CD4-positive, alpha-beta T cell (primary cell): ENCODE data around the gene FOXN1. TPM values are rescaled to one million over a fixed set of nuclear protein-coding genes. Genes with fewer than 3 reads are reported as not detected.
A peak's percentile ranks its signal among the peaks of the same experiment; 100 is the strongest.

Experiments used
- ATAC-seq: fragments of 200-7000 bp; cut with Tn5 transposase; one replicate; pipeline ENCODE4 v1.10.0; 2022; ENCODE audit warnings: mild to moderate bottlenecking; ENCODE audit not compliant: poor library complexity
- CTCF ChIA-PET: fragments of 350-600 bp; sonication (Branson Sonifier 250); formaldehyde crosslinking; loops from one replicate; lab custom pipeline; 2021; ENCODE audit warnings: antibody characterized with exemption, inconsistent platforms; lab: Charles Lee
- POLR2A ChIA-PET: fragments of 350-600 bp; sonication (Branson Sonifier 250); formaldehyde crosslinking; loops from one replicate; lab custom pipeline; 2021; ENCODE audit warnings: antibody characterized with exemption, inconsistent platforms; lab: Charles Lee
- DNase-seq, 14 experiments: peaks; one replicate each; pipeline ENCODE4 v3.0.0-alpha.2; 2013 to 2020; ENCODE audit warnings: mixed read lengths in 2 of 14
- H3K27ac ChIP-seq, 2 donors: one replicate each; pipeline versions ENCODE4 v1.5.1 to v1.7.0; 2013; ENCODE audit warnings: low read length in 2 of 2, low read depth in 1 of 2, mild to moderate bottlenecking in 1 of 2
- H3K27me3 ChIP-seq, 2 experiments: 1 replicate in 1 of 2; 2 replicates in 1 of 2; pipeline versions ENCODE4 v1.6.1 to v1.7.0; 2013; ENCODE audit warnings: low read length in 2 of 2, control low read depth in 1 of 2, mild to moderate bottlenecking in 1 of 2, moderate library complexity in 1 of 2; ENCODE audit not compliant: insufficient read depth in 2 of 2, control insufficient read depth in 1 of 2
- H3K36me3 ChIP-seq: one replicate; pipeline ENCODE4 v1.6.1; 2013; ENCODE audit warnings: low read length, control low read depth; ENCODE audit not compliant: insufficient read depth
- H3K4me1 ChIP-seq: one replicate; pipeline ENCODE4 v1.6.1; 2013; ENCODE audit warnings: low read length, control low read depth; ENCODE audit not compliant: insufficient read depth
- H3K4me3 ChIP-seq: one replicate; pipeline ENCODE4 v1.5.1; 2013; ENCODE audit warnings: mild to moderate bottlenecking, low read length, moderate library complexity
- H3K9me3 ChIP-seq, 2 experiments: 1 replicate in 1 of 2; 2 replicates in 1 of 2; pipeline versions ENCODE4 v1.6.1 to v1.7.0; 2013; ENCODE audit warnings: low read length in 2 of 2, mild to moderate bottlenecking in 2 of 2, control low read depth in 1 of 2, moderate library complexity in 1 of 2; ENCODE audit not compliant: control insufficient read depth in 1 of 2, insufficient read depth in 1 of 2
- H3K27ac Mint-ChIP-seq: one replicate; pipeline ENCODE4 v1.8.0; 2020; ENCODE audit warnings: mixed read lengths
- H3K27me3 Mint-ChIP-seq: one replicate; pipeline ENCODE4 v1.8.0; 2021; ENCODE audit warnings: mixed read lengths
- H3K36me3 Mint-ChIP-seq: one replicate; pipeline ENCODE4 v1.8.0; 2021; ENCODE audit warnings: low read depth, mixed read lengths
- H3K4me1 Mint-ChIP-seq: one replicate; pipeline ENCODE4 v1.8.0; 2021; ENCODE audit warnings: low read depth, mixed read lengths
- H3K4me3 Mint-ChIP-seq: one replicate; pipeline ENCODE4 v1.8.0; 2020; ENCODE audit warnings: mild to moderate bottlenecking, mixed read lengths
- H3K9me3 Mint-ChIP-seq: one replicate; pipeline ENCODE4 v1.8.0; 2020; ENCODE audit warnings: mixed read lengths
- intact Hi-C, 2 experiments: fragments of 100-400 bp; cut with DNase I in 1 of 2; cut with micrococcal nuclease in 1 of 2; formaldehyde crosslinking; loops; one replicate each; pipeline versions ENCODE4 v1.15.1 to v1.9.0; 2023 to 2025; cut with DNase I, micrococcal nuclease
- total RNA-seq, 174 experiments: library from RNA in 2 of 174; stranded (reverse) in 2 of 174; gene quantifications; one replicate each; pipeline ENCODE4 v1.2.3 and lab custom pipeline; 2021 to 2026
- TF ChIP-seq, protein P1 (sequence below): fragments of 200-600 bp; IDR thresholded peaks from one replicate; pipeline ENCODE4 v1.8.0; 2022; ENCODE audit warnings: antibody characterized with exemption, mild to moderate bottlenecking

Gene FOXN1
- total RNA-seq, 2 experiments from 2014 or later = not detected

DNA sequence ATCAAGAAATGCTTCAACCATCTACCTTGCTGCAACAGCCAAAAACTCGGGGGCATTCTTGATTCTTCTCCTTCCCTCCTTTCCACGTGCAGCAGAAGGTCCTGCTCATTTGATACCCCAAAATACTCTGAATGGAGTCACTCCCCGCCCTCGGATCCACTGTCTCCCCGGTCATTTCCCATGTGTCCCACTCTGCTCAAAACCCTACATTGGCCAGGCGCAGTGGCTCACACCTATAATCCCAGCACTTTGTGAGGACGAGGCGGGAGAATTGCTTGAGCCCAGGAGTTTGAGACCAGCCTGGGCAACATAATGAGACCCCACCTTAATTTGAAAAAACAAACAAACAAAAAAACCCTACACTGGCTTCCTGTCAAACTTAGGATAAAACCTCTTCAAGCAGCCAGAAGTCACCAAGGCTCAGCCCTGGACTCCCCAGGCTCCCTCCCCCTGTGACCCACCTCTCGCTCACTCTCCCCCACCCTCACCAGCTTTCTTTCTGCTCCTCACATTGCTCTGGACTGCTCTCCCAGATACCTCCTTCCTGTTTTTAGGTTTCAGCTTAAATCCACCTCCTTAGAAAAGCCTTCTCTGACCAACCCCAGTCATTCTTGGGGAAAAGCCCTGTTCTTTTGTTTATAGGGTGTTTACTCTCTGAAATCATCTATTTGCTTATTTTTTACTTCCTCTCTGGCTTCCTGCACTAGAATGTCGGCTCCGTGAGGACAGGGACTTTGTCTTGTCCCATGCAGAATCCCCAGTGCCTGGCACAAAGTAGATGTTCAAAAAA lies 29.9 kb upstream of the FOXN1 start:
- CTCF ChIA-PET = no interaction called here
- H3K27me3 Mint-ChIP-seq = no peaks in the 10 kb centered on the region
- H3K9me3 ChIP-seq = no peaks in the 10 kb centered on the region
- H3K27ac Mint-ChIP-seq = no peak overlapping the region
- intact Hi-C loops = no loop called here
- H3K9me3 Mint-ChIP-seq = no peaks in the 10 kb centered on the region
- peaks cover 10% of the 10 kb centered on the region for H3K4me1 ChIP-seq
- H3K27ac ChIP-seq = no peak overlapping the region
- no peaks in the 10 kb centered on the region for H3K36me3 Mint-ChIP-seq
- no peak overlapping the region for H3K4me3 Mint-ChIP-seq
- H3K4me3 ChIP-seq = no peak overlapping the region
- DNase-seq (peak in 1 of 14 experiments; percentile 3), ATAC-seq (no peak)
- no peaks in the 10 kb centered on the region for H3K36me3 ChIP-seq
- TF ChIP-seq, protein P1, sequence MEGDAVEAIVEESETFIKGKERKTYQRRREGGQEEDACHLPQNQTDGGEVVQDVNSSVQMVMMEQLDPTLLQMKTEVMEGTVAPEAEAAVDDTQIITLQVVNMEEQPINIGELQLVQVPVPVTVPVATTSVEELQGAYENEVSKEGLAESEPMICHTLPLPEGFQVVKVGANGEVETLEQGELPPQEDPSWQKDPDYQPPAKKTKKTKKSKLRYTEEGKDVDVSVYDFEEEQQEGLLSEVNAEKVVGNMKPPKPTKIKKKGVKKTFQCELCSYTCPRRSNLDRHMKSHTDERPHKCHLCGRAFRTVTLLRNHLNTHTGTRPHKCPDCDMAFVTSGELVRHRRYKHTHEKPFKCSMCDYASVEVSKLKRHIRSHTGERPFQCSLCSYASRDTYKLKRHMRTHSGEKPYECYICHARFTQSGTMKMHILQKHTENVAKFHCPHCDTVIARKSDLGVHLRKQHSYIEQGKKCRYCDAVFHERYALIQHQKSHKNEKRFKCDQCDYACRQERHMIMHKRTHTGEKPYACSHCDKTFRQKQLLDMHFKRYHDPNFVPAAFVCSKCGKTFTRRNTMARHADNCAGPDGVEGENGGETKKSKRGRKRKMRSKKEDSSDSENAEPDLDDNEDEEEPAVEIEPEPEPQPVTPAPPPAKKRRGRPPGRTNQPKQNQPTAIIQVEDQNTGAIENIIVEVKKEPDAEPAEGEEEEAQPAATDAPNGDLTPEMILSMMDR = no peak
- POLR2A ChIA-PET = no interaction called here
- no peaks in the 10 kb centered on the region for H3K27me3 ChIP-seq
- peaks cover 8% of the 10 kb centered on the region for H3K4me1 Mint-ChIP-seq

DNA sequence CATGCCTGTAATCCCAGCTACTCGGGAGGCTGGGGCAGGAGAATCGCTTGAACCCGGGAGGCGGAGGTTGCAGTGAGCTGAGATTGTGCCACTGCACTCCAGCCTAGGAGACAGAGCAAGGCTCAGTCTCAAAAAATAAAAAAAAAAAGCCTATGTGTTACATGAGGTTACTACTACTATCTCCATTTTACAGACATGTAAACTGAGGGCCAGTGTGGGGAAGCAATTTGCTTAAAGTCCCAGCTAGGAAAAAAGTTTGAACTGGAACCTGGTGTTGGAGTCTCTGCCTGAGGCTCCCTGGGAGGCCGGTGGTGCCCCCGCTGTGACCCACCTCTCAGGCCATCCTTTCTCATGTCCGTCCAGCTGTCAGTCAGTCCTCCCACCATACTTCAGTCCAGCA lies 28.2 kb upstream of the FOXN1 start:
- no peaks in the 10 kb centered on the region for H3K9me3 ChIP-seq
- H3K9me3 Mint-ChIP-seq = no peaks in the 10 kb centered on the region
- no peak overlapping the region for H3K27ac Mint-ChIP-seq
- no peak overlapping the region for H3K27ac ChIP-seq
- intact Hi-C loops = no loop called here
- no peak overlapping the region for H3K4me3 ChIP-seq
- H3K36me3 ChIP-seq = no peaks in the 10 kb centered on the region
- DNase-seq (no peak), ATAC-seq (no peak)
- H3K27me3 Mint-ChIP-seq = no peaks in the 10 kb centered on the region
- H3K4me3 Mint-ChIP-seq = no peak overlapping the region
- CTCF ChIA-PET = no interaction called here
- H3K4me1 Mint-ChIP-seq = peaks cover 8% of the 10 kb centered on the region
- H3K4me1 ChIP-seq = peaks cover 10% of the 10 kb centered on the region
- TF ChIP-seq, protein P1 = no peak
- no peaks in the 10 kb centered on the region for H3K27me3 ChIP-seq
- no peaks in the 10 kb centered on the region for H3K36me3 Mint-ChIP-seq
- POLR2A ChIA-PET = no interaction called here

DNA sequence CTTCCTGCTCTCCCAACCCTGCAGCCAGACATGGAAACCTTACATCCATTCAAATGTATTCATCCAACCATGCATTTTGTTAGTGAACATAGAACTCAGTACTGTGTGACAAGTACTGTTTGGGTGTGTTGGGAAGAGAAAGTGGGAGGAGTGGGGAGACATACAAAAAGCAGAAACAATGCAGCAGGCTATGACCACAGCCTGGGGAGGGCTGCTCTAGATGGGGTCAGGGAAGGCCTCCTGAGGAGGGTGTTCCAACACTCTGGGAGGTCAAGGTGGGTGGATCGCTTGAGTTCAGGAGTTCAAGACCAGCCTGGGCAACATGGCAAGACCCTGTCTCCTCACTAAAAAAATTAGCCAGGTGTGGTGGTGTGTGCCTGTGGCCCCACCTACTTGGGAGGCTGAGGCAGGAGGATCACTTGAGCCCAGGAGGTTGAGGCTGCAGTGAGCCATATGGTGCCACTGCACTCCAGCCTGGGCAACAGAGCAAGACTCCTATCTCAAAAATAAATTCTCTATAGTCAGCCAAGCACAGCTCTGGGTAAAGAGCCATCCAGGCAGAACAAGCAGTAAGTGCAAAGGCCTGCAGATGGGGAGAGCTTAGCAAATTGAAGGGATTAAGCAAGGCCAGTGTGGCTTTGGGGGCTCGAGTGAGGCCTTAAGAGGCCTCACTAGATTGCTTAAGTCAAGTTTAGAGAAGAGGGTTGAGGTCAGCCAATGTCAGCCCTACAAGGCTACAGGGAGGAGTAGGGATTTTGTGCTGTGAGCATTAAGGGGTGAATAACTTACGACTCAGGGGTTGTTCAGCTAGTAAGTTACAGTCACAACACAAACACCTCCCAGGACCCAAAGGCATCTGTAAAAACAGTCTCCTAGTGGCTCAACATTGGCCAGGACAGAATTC lies 27.2 kb upstream of the FOXN1 start:
- TF ChIP-seq, protein P1 = no peak
- DNase-seq (no peak), ATAC-seq (no peak)
- Mint-ChIP-seq H3K4me1 (peaks cover 8% of the 10 kb centered on the region), H3K27ac (no peak overlapping the region), H3K36me3 (no peaks in the 10 kb centered on the region), H3K4me3 (no peak overlapping the region), H3K27me3 (no peaks in the 10 kb centered on the region), H3K9me3 (no peaks in the 10 kb centered on the region)
- Histone ChIP-seq H3K4me3 (no peak overlapping the region), H3K9me3 (no peaks in the 10 kb centered on the region), H3K36me3 (no peaks in the 10 kb centered on the region), H3K27me3 (no peaks in the 10 kb centered on the region), H3K4me1 (peaks cover 10% of the 10 kb centered on the region), H3K27ac (no peak overlapping the region)
- CTCF ChIA-PET = no interaction called here
- intact Hi-C loops = no loop called here
- POLR2A ChIA-PET = no interaction called here
